HepG2 (cell line): ENCODE measurements around the gene SMPD3. TPM values are rescaled to one million over a fixed set of nuclear protein-coding genes. Genes with fewer than 3 reads are reported as not detected.

ENCODE experiments used
- ATAC-seq: fragments of 200-7000 bp; cut with Tn5 transposase; 3 replicates; pipeline ENCODE4 v1.9.1; 2020; ENCODE audit warnings: mild to moderate bottlenecking, moderate library complexity
- BruUV-seq: library from RNA; stranded (reverse); fragments of 400-500 nt; replicated peaks from 2 replicates; lab custom pipeline; 2021; lab: Mats Ljungman, UMichigan
- CTCF ChIA-PET: fragments of 300-600 bp; formaldehyde crosslinking; extraction: SDS; loops from one replicate; lab custom pipeline; 2021; ENCODE audit warnings: low total read pairs, inconsistent platforms, low intra/inter-chr PET ratio; lab: Yijun Ruan, JAX
- POLR2A ChIA-PET: fragments of 350-600 bp; sonication (Branson Sonifier 250); formaldehyde crosslinking; loops from one replicate; lab custom pipeline; 2020; ENCODE audit warnings: antibody characterized with exemption, inconsistent platforms; lab: Yijun Ruan, JAX
- DNase-seq: peaks from one replicate; pipeline ENCODE4 v3.0.0-alpha.2; 2015; ENCODE audit warnings: low spot score
- FAIRE-seq: peaks from 3 replicates; lab custom pipeline; 2011; peaks lifted over from hg19 to GRCh38; lab: Jason Lieb, UNC
- H2AFZ ChIP-seq: one replicate; pipeline ENCODE4 v1.6.1; 2011; ENCODE audit warnings: low read length, inconsistent platforms
- H3K27ac ChIP-seq: fragments of 300-600 bp; 3 replicates; pipeline ENCODE4 v1.8.0; 2011; ENCODE audit warnings: mixed run types, mild to moderate bottlenecking, mixed read lengths, low read length, inconsistent platforms; ENCODE audit not compliant: insufficient read depth; ENCODE audit errors: extremely low read length
- H3K27me3 ChIP-seq, 2 experiments: fragments of 200-600 bp in 1 of 2; 2 replicates in 1 of 2; 3 replicates in 1 of 2; pipeline versions ENCODE4 v1.6.0 to v1.8.0; 2011; ENCODE audit warnings: low read length in 2 of 2, mild to moderate bottlenecking in 2 of 2, moderate library complexity in 2 of 2, inconsistent platforms in 1 of 2; ENCODE audit not compliant: insufficient read depth in 2 of 2, control insufficient read depth in 1 of 2
- H3K36me3 ChIP-seq, 2 experiments: fragments of 200-600 bp in 1 of 2; replicated peaks in 1 of 2; 2 replicates in 1 of 2; 3 replicates in 1 of 2; pipeline versions ENCODE4 v1.5.1 to v1.8.0; 2011; ENCODE audit warnings: low read length in 2 of 2, inconsistent platforms in 1 of 2; ENCODE audit not compliant: insufficient read depth in 2 of 2, control insufficient read depth in 1 of 2
- H3K4me1 ChIP-seq: 2 replicates; pipeline ENCODE4 v1.5.1; 2012; ENCODE audit warnings: low read length, inconsistent platforms; ENCODE audit not compliant: insufficient read depth
- H3K4me2 ChIP-seq: 2 replicates; pipeline ENCODE4 v1.6.0; 2011; ENCODE audit warnings: low read depth, low read length, inconsistent platforms
- H3K4me3 ChIP-seq, 3 experiments: fragments of 200-600 bp in 1 of 3; sonication (generic), shearing (Covaris generic) in 1 of 3; replicated peaks in 1 of 3; 2 replicates each; pipeline ENCODE4 v1.5.1; 2011 to 2016; ENCODE audit warnings: low read length in 3 of 3, inconsistent platforms in 2 of 3, low read depth in 2 of 3, mild to moderate bottlenecking in 2 of 3, control low read depth in 1 of 3, mixed read lengths in 1 of 3; ENCODE audit not compliant: insufficient read depth in 1 of 3
- H3K79me2 ChIP-seq: one replicate; pipeline ENCODE4 v1.6.1; 2011; ENCODE audit warnings: low read length, inconsistent platforms; ENCODE audit not compliant: insufficient read depth
- H3K9ac ChIP-seq: 2 replicates; pipeline ENCODE4 v1.6.0; 2011; ENCODE audit warnings: mild to moderate bottlenecking, low read depth, low read length, inconsistent platforms; ENCODE audit not compliant: insufficient read depth
- H3K9me3 ChIP-seq: 2 replicates; pipeline ENCODE4 v1.5.1; 2012; ENCODE audit warnings: mild to moderate bottlenecking, low read length
- H4K20me1 ChIP-seq: 2 replicates; pipeline ENCODE4 v1.6.0; 2011; ENCODE audit warnings: inconsistent platforms, mild to moderate bottlenecking, low read length, moderate library complexity; ENCODE audit not compliant: insufficient read depth
- MIER3 ChIP-seq: IDR thresholded peaks from 2 replicates; pipeline ENCODE4 v1.6.1; 2016; ENCODE audit warnings: missing compliant biosample characterization, borderline replicate concordance
- SAFB2 ChIP-seq: sonication (generic); formaldehyde crosslinking; IDR thresholded peaks from 2 replicates; pipeline ENCODE4 v1.5.1; 2020; ENCODE audit warnings: missing genetic modification reagents, low read depth, mild to moderate bottlenecking, borderline replicate concordance
- SCMH1 ChIP-seq: sonication (generic); formaldehyde crosslinking; IDR thresholded peaks from 2 replicates; pipeline ENCODE4 v1.9.0; 2021; ENCODE audit warnings: missing genetic modification reagents, mild to moderate bottlenecking, borderline replicate concordance
- SIN3B ChIP-seq: fragments of 150-350 bp; IDR thresholded peaks from 2 replicates; pipeline ENCODE4 v1.6.1; 2014; ENCODE audit warnings: low read length
- SMAD3 ChIP-seq: sonication (generic); formaldehyde crosslinking; IDR thresholded peaks from 2 replicates; pipeline ENCODE4 v1.4.0; 2020; ENCODE audit warnings: missing genetic modification reagents
- SRF ChIP-seq: IDR thresholded peaks from 2 replicates; pipeline ENCODE4 v1.6.1; 2011; ENCODE audit warnings: mild to moderate bottlenecking, low read depth, low read length, moderate library complexity
- ZBTB7B ChIP-seq: sonication (generic); formaldehyde crosslinking; IDR thresholded peaks from 2 replicates; pipeline ENCODE4 v1.4.0; 2020; ENCODE audit warnings: missing genetic modification reagents
- ZNF17 ChIP-seq: sonication (generic); formaldehyde crosslinking; IDR thresholded peaks from 2 replicates; pipeline ENCODE4 v1.5.0; 2020; ENCODE audit warnings: mild to moderate bottlenecking, missing genetic modification reagents
- ZNF496 ChIP-seq: sonication (generic); formaldehyde crosslinking; IDR thresholded peaks from 2 replicates; pipeline ENCODE4 v1.8.1; 2023; ENCODE audit warnings: mild to moderate bottlenecking, moderate library complexity, missing genetic modification reagents; ENCODE audit not compliant: insufficient replicate concordance
- ZNF557 ChIP-seq: sonication (generic); formaldehyde crosslinking; IDR thresholded peaks from 2 replicates; pipeline ENCODE4 v1.4.0; 2020; ENCODE audit warnings: missing genetic modification reagents
- ZNF570 ChIP-seq: sonication (generic); formaldehyde crosslinking; IDR thresholded peaks from 2 replicates; pipeline ENCODE4 v1.4.0; 2020; ENCODE audit warnings: mild to moderate bottlenecking, missing genetic modification reagents, borderline replicate concordance
- ZNF720 ChIP-seq: sonication (generic); formaldehyde crosslinking; IDR thresholded peaks from 2 replicates; pipeline ENCODE4 v1.4.0; 2020; ENCODE audit warnings: missing genetic modification reagents
- WGBS: methylation state at CpG from one replicate; pipeline ENCODE4 v1.1.6; 2017; ENCODE audit warnings: low lambda C conversion rate; 5-methylcytosine and 5-hydroxymethylcytosine counted together
- in situ Hi-C: cut with HindIII; loops from 2 replicates; pipeline ENCODE4 v1.10.0; 2017; ENCODE audit warnings: low pct_unique_long_range_greater_than_20kb; ENCODE audit not compliant: extremely low pct_ligation_motif_present
- intact Hi-C: fragments of 100-400 bp; cut with micrococcal nuclease; formaldehyde crosslinking; loops from one replicate; pipeline ENCODE4 v1.10.0; 2022; ENCODE audit not compliant: unreplicated experiment
- polyA plus RNA-seq, 8 experiments: library from polyadenylated mRNA; depleted of rRNA in 3 of 8; stranded (reverse) in 7 of 8; unstranded in 1 of 8; fragments of >200 nt; fragmentation: Illumina TruSeq in 4 of 8; extraction: Trizol in 4 of 8; gene quantifications; 2 replicates each; pipeline versions ENCODE4 v1.2.1 to v1.2.3, GENCODE V29; 2011 to 2016; ENCODE audit warnings: low read depth in 4 of 8, missing spikeins in 1 of 8, mixed read lengths in 1 of 8; ENCODE audit not compliant: insufficient read depth in 1 of 8
- total RNA-seq, 5 experiments: library from RNA; depleted of rRNA; stranded (reverse); fragments of >200 nt; fragmentation: Illumina TruSeq; extraction: Trizol; gene quantifications; 2 replicates each; pipeline ENCODE4 v1.2.3, GENCODE V29; 2016; ENCODE audit warnings: low read depth in 1 of 5
- TF ChIP-seq, protein P1 (sequence below): sonication (generic); formaldehyde crosslinking; IDR thresholded peaks from 2 replicates; pipeline ENCODE4 v1.8.1; 2023; ENCODE audit warnings: mild to moderate bottlenecking, inconsistent platforms, moderate library complexity, missing genetic modification reagents, borderline replicate concordance

Gene SMPD3
- total and polyA plus RNA-seq, 2 of the 13 experiments (the other 11 are each of a cell fraction or from before 2014, with no cell fraction given): 0.07 to 0.32 TPM

DNA sequence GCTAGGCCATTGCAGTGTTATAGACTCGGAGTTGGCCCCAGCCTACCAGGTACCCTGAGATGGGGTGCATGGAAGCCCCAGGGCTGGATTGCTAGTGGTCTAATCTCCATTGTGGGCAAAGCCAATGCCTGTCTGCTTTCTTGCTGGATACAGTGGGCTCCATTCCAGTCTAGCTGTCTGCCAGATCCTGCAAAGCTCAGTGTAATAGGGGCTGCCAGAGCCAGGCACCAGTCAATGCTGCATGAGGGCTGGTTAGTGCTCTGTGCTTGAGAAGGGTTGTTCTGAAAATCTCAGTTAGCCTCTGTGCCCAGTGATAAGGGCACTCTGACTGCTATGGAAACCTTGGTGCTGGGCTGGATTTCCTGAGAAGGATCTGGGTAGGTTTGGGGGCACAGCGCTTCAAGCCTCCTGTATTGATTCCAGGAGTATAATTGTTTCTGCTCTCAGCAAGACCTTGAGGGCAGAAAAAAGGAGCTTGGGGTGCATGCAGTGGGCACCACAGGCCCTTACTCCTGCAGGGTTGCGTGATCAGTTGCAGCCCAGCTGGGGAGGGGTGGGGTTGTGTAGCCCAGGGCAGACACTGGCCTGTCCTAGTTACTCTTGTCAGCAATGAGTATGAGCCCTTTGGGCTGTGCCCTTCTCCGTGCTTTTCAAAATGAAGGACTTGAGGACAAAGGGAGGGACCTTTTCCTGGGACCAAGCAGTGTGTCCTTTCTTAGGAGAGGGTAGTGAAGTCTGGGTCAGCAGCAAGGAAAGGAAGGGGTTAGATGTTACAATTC is 19.0 kb downstream of the SMPD3 start:
- Histone ChIP-seq H3K9me3 (no peaks in the 10 kb centered on the region), H3K27ac (no peak overlapping the region), H4K20me1 (no peaks in the 10 kb centered on the region), H3K4me1 (no peaks in the 10 kb centered on the region), H3K4me3 (no peak overlapping the region), H3K9ac (no peak overlapping the region), H3K4me2 (no peak overlapping the region), H3K36me3 (no peaks in the 10 kb centered on the region), H3K79me2 (no peaks in the 10 kb centered on the region), H2AFZ (no peak overlapping the region), H3K27me3 (0 out of 5 replicates have a peak, but pooled peaks cover 2 to 3% of the 10 kb centered on the region in 2 experiments)
- ChIA-PET POLR2A (no interaction called here), CTCF (no interaction called here)
- FAIRE-seq: no peak
- in situ Hi-C loops: no loop called here
- WGBS: 8% methylated on average over 3 of the region's 4 CpGs
- BruUV-seq: no TSS peak
- intact Hi-C loops: no loop called here
- TF ChIP-seq ZNF557 (no peak), ZNF720 (CRISPR knock-in tag) (no peak), SIN3B (no peak), SCMH1 (no peak)
- TF ChIP-seq, protein P1, sequence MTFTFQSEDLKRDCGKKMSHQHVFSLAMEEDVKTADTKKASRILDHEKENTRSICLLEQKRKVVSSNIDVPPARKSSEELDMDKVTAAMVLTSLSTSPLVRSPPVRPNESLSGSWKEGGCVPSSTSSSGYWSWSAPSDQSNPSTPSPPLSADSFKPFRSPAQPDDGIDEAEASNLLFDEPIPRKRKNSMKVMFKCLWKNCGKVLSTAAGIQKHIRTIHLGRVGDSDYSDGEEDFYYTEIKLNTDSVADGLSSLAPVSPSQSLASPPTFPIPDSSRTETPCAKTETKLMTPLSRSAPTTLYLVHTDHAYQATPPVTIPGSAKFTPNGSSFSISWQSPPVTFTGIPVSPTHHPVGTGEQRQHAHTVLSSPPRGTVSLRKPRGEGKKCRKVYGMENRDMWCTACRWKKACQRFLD: no peak
- DNase-seq: no peak
- no peak for ATAC-seq

- CTCF ChIA-PET: no interaction called here
- intact Hi-C loops (no loop called here), in situ Hi-C loops (no loop called here)
- no peaks in the 10 kb centered on the region for H3K9me3 ChIP-seq
- H3K9ac ChIP-seq: no peak overlapping the region
- no TSS peak for BruUV-seq
- no peaks in the 10 kb centered on the region for H4K20me1 ChIP-seq
- H3K36me3 ChIP-seq: no peaks in the 10 kb centered on the region
- POLR2A ChIA-PET: no interaction called here
- WGBS: under 1% methylated on average over 5 of the region's 5 CpGs
- no peak overlapping the region for H2AFZ ChIP-seq
- DNase-seq (no peak), ATAC-seq (no peak), FAIRE-seq (no peak)
- H3K4me3 ChIP-seq: no peak overlapping the region
- TF ChIP-seq SRF: no peak
- no peak for TF ChIP-seq ZNF496 (CRISPR knock-in tag)
- no peak for TF ChIP-seq ZNF17 (CRISPR knock-in tag)
- TF ChIP-seq SAFB2 (CRISPR knock-in tag): no peak
- no peak for TF ChIP-seq SMAD3 (CRISPR knock-in tag)
- TF ChIP-seq MIER3: no peak
- TF ChIP-seq ZBTB7B (CRISPR knock-in tag): no peak
- no peak for TF ChIP-seq ZNF570 (CRISPR knock-in tag)
- no peaks in the 10 kb centered on the region for H3K79me2 ChIP-seq
- H3K27me3 ChIP-seq: peaks cover 4 to 6% of the 10 kb centered on the region in 2 experiments; a peak in 1 of 5 replicates
- H3K4me2 ChIP-seq: no peak overlapping the region
- H3K4me1 ChIP-seq: no peaks in the 10 kb centered on the region
- H3K27ac ChIP-seq: no peak overlapping the region
Measured at GRCh38 chr16:68427649-68428303, 20.5 kb downstream of the SMPD3 start.
